HCT116 (cell line): ENCODE data around the gene BMERB1.

Experiments
- CEBPB ChIP-seq: IDR thresholded peaks from 2 replicates; pipeline ENCODE4 v1.6.1; 2012; ENCODE audit warnings: low read depth
- EGR1 ChIP-seq: IDR thresholded peaks from 2 replicates; pipeline ENCODE4 v1.6.1; 2012; ENCODE audit warnings: low read depth
- ELF1 ChIP-seq: IDR thresholded peaks from 2 replicates; pipeline ENCODE4 v1.6.1; 2012; ENCODE audit warnings: low read depth, borderline replicate concordance
- POLR2A ChIP-seq: IDR thresholded peaks from 2 replicates; pipeline ENCODE4 v1.7.0; 2011; ENCODE audit warnings: borderline replicate concordance; ENCODE audit not compliant: insufficient read depth, insufficient read length; ENCODE audit errors: extremely low read depth

DNA sequence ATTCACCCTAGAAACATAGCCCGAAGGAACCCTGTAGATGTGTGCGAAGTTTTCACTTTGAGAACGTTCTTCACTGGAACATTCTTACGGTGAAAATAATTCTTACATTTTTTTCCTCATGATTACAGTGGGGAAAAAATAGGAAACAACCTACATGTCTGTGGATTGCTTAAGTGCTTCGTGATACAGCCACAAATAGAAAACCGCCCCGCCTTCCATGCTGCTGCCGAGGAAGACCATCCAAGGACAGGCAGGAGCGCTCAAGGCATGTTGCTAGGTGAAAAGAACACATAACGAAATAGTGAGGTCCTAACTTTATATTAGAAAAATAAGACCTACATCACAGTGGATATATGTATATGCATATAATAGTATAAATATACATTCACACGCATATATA lies 78.8 kb downstream of the BMERB1 start:
- no peak for TF ChIP-seq ELF1
- no peak for TF ChIP-seq POLR2A
- no peak for TF ChIP-seq CEBPB
- no peak for TF ChIP-seq EGR1
